Anterior cingulate cortex (tissue), 58 donors: ENCODE results near the gene FBXW8.

ENCODE experiments used
- DNase-seq, 58 donors: peaks; one replicate each; lab custom pipeline; 2025; lab: John Stamatoyannopoulos, UW

The FBXW8 gene

DNA sequence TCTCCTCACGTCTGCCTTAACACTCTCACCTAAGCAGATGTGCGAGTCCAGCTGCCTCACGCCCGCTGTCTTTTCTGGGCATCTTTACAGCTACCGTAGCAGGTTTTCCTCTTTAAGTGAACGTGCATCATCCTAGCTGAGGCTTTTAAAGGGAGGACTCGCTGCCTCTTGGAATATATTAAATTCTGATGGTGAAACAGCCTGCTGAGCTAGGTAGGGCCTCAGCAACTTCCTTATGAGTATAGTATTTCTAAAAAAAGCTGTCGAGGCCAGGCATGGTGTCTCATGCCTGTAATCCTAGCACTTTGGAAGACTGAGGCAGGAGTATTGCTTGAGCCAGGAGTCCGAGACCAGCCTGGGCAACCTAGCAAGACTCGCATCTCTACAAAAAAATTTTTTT is 156.3 kb downstream of the FBXW8 start:
- DNase-seq, result no peak

DNA sequence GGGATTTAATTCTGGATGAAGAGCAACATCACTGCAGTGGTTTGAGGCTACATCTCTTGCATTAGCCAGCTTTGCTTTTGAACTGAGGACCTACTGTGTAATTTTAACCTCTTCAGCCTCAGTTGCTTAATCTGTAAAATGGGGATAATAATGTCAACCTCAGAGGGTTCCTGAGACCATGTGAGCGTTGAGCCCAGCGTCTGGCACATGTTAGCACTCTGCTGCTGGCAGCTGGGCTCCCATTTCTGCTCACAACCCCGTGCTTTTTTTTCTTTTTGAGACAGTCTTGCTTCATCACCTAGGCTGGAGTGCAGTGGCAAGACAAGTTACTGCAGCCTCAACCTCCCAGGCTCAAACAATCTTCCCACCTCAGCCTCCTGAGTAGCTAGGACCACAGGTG is 156.9 kb downstream of the FBXW8 start:
- no peak for DNase-seq

DNA sequence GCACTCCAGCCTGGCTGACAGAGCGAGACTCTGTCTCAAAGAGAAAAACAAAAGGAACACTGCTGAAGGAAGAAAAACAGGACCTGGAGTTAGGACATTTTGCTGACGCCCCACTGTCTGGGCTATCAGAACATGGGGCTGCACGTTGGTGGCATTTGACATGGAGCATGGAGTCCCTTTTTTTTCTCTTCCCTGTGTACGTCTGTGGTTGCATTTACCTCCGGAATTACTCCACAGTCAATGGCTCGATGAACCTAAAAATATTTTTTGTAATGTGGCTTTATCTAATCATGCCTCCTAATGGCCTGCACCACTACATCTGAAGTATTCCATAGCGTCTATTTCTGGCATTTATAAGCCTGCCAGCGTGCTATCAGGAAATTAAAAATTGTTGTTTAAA is 157.7 kb downstream of the FBXW8 start:
- DNase-seq, result no peak

DNA sequence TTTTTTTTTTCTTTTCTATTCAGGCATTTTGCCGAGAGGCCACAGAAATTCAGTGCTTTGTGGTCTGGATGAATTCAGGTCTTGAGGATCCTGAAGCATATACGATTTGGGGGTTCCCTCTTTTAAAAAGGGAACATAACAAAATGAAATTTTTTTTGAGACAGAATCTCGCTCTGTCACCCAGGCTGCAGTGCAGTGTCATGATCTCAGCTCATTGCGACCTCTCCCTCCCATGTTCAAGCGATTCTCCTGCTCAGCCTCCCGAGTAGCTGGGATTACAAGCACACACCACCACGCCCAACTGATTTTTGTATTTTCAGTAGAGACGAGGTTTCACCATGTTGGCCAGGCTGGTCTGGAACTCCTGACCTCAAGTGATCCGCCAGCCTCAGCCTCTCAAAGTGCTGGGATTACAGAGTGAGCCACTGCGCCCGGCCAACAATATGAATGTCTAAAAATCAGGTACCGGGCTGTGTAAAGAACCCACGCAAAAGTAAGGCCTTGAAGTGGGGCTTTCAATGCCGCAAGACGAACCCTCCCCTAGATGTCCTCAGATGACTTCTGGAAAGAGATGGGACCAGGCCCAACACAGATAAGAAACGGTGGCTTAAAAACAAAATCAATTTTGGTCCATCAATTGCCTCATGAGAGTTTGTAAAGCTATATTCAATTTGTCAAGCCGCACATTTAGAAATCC is 158.5 kb downstream of the FBXW8 start:
- DNase-seq, result no peak

DNA sequence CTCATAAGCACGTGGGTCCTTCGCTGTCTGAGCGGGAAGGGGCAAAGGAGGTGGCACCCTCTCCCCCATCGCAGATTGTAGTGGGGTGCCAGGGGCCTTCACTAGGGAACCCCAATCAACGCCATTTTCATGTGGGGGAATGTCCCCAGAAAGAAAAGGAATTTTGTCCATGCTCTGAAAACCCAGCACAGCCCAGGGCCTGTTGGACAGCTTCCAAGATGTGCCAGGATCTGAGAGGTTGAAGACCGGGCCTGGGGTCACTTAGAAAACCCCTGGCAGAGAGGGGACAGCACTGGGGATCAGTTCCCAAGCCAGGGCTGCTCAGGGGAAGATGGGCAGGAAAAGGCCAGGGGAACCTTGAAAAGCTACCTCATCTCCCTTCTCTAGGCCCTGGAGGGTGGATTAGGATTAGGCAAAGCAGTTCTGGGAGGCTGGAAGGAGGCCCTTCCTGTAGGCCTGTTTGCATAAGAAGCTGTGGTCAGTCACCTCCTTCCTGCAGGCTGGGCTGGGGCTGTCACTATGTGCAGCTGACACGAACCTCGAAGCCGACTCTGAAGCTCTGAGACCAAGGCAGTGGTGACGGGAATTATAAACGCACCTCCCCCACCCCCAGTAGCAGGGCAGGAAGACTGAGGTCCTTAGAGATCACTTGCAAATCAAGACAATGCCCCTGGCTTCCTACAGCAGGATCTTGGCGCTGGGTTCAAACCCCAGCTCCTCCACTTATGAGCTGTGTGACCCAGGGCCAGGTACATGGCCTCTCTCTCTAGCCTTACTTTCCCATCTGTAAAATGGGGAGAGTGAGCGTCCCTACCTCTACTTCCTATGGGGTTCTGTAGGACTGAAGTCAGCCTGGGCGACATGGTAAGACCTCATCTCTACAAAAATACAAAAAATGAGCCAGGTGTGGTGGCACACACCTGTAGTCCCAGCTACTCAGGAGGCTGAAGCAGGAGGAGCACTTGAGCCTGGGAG is 159.5 kb downstream of the FBXW8 start:
- DNase-seq, result no peak

DNA sequence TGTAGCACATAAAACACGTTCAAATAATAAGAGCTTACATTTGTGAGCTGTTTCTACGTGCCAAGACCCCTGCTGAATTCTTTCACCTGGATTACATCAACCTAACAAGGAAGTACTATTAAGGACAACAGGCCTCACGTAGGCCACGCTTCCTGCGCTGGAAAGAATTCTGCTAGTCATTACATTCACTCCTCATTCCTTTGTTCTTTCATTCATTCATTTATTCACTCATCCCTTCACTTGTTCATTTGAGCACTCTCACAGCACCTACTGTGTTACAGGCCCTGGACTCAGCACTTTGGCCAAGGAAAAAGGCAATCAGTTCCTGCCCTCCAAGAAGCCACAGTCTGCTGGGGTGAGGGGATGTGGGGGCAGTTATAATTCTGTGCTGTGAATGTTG is 160.3 kb downstream of the FBXW8 start:
- no peak for DNase-seq

DNA sequence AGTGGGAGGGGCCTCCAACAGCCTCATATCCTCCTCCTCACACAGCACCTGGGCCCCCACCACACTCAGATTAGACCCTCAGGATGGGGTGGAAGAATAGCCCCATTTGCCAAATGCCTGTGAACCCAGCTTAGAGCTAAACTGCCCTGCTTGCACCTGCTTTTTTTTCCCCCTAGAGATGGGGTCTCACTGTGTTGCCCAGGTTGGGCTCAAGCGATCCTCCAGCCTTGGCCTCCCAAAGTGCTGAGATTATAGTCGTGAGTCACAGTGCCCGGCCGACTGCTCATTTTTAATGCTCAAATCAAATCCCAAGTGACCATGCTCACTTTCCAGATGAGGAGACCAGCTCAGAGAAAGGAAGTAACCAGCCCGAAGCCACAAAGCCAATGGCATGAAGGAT is 161.4 kb downstream of the FBXW8 start:
- DNase-seq, result no peak

DNA sequence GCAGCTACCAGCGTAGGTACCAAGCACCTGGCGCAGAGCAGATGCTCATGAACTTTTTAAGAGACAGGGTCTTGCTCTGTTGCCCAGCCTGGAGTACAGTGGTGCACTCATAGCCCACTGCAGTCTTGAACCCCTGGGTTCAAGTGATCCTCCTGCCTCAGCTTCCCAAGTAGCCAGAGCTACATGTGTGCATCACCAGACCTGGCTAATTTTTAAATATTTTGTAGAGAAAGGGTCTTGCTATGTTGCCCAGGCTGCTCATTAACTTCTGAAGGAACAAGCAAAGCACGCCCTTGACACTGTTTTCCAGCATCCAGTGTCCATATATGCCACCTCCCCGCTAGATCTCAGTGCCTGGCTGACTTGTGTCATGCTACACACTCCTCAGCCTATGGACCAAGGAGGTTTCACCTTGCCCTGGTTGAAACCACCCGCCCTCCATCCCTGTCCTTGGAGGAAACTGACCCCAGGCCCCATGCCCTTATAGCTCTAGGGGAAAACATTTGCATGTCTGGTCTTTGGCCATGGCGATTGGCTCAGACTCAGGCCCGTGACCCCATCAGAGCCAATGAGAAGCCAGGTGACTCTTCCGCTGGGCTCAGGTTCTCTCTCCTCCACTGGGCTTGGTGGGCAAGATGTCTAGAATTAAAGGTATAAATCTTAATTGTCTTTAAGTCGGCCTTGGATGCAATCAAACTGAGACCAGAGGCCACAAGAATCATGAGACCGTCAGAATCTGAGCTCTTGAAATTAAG is 162.2 kb downstream of the FBXW8 start:
- no peak for DNase-seq

DNA sequence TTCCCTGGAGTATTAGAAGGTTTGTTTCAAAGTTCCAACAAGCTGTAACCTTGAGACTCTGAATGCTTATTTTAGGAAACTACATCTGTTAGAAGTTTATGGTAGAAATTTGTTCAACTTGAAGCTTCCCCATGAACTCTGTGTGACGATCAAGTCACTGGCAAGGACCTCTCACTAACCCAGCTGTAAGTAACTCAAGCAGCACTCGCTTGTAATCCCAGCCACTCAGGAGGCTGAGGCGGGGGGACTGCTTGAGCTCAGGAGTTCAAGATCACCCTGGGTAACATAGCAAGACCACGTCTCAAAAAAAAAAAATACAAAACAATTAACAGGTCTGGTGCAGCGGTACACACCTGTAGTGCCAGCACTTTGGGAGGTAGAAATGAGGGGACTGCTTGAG is 162.9 kb downstream of the FBXW8 start:
- DNase-seq, result no peak

DNA sequence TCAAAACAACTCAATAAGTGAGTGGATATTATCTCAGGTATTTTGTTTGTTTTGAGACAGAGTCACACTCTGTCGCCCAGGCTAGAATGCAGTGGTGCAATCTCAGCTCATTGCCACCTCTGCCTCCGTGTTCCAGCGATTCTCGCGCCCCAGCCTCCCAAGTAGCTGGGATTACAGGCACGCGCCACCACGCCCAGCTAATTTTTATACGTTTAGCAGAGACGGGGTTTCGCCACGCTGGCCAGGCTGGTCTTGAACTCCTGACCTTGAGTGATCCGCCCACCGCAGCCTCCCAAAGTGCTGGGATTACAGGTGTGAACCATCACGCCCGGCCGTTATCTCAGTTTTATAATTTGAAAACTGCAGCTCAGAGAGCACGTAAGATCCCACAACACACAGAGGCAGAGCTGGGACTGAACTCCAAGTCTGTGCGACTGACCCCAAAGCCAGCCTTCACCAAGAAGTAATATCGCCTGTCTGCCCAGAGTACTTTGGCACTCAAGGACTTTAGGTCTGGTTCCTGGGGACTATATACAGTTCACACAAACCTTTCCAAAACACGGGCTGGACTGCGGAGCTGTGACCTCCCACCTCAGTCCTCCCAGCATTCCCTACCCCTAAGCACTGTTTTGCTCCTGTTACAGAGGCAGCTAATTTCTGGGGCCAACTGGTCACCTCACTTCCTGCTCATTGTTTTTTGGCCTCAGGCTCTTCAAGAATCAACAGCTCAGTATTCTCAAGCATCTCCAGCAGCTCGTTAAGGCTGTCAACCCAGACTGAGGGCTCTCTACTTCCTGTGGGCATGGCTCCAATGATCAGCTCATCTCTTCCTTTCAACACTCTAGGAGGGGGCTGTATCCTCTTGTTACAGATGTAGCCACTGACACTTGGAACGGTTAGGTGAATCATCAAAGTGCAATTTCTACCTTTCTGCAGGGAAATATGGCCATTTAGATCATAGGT is 165.9 kb downstream of the FBXW8 start:
- no peak for DNase-seq

DNA sequence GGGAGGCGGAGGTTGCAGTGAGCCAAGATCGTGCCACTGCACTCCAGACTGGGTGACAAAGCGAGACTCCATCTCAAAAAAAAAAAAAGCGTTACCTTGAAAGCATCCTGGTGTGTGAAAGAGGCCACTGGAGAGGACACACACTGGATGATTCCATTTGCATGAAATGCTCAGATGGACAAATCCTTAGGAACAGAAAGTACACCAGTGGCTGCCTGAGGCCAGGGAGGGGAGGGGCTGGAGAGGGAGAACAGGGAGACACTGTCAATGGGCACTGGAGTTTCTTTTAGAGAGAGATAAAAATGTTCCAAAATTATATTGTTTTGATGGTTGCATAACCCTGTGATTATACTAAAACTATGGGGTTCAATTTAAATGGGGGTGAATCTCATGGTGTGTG is 168.7 kb downstream of the FBXW8 start:
- no peak for DNase-seq

DNA sequence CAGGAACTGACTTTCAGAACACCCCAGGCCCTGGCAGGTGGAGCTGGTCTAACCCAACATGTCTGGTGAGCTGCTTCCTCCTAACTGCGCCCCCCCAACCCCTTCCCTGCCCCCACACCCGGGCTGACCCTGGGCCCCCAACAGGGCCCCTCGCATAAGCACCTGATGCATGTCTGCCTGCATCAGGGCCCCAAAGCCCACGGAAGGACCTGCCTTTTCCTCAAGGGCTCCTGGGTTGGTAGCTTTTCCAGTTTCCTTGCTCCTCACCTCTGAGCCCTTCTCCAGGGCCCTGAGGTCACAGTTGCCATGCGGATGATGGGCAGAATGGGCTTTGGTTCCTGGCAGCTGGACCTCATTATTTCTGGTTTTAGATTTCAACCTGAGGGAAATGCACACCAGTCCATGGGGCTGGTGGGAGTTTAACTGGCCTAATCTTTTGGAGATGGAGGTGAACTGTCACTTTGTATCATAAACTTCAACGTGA is 170.0 kb downstream of the FBXW8 start:
- no peak for DNase-seq
